GM12891 (cell line): ENCODE data around the gene GGT1.

Source experiments
- PAX5 ChIP-seq: IDR thresholded peaks from 2 replicates; pipeline ENCODE4 v1.6.1; 2011; ENCODE audit warnings: low read length, moderate library complexity, mild to moderate bottlenecking; ENCODE audit not compliant: insufficient read depth, severe bottlenecking
- POLR2A ChIP-seq: IDR thresholded peaks from 2 replicates; pipeline ENCODE4 v1.6.1; 2011; ENCODE audit warnings: low read depth, low read length, control low read depth
- POLR2AphosphoS5 ChIP-seq: IDR thresholded peaks from 2 replicates; pipeline ENCODE4 v1.6.1; 2011; ENCODE audit warnings: low read depth, low read length, control low read depth
- SPI1 ChIP-seq: IDR thresholded peaks from 2 replicates; pipeline ENCODE4 v1.6.1; 2011; ENCODE audit warnings: low read depth, low read length, control low read depth
- TAF1 ChIP-seq: IDR thresholded peaks from 2 replicates; pipeline ENCODE4 v1.6.1; 2011; ENCODE audit warnings: low read depth, low read length, control low read depth

DNA sequence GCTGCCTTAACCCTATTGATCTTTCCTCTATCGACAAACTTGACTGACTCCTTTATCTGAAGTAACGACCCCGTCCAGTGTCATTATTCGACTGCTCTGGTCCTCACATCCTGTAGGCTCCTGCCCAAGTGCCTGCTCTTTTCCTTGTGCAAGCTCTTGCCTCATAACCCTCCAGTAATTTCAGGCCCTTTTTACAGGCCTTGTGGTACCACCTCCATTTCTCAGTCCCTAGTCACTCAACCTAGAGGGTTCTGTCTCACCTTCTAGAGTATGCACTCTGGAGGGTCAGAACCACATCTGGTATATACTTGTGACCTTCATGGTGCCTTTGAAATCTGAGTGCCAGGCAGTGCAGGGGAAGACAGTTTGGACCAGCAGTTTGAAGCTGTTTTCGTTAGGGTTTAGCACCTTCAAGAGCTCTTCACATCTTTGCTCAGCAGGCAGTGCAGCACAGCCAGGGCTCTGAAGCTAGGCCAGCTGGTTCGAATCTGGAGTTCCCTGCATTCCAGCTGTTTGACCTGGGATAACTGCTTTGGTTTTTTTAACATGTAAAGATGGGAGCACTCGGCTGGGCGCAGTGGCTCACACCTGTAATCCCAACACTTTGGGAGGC, 36.0 kb upstream of the GGT1 start:
- TF ChIP-seq POLR2A: no peak
- TF ChIP-seq SPI1: no peak
- TF ChIP-seq POLR2AphosphoS5: no peak
- no peak for TF ChIP-seq TAF1
- TF ChIP-seq PAX5: no peak
